GM12878 (cell line): ENCODE results near the gene PHYH.

Experiments
- CREB1 ChIP-seq: IDR thresholded peaks from 2 replicates; pipeline ENCODE4 v1.6.1; 2012; ENCODE audit warnings: low read depth, mild to moderate bottlenecking, inconsistent platforms
- EP300 ChIP-seq, 2 experiments: fragments of 150-350 bp in 1 of 2; IDR thresholded peaks; 2 replicates each; pipeline ENCODE4 v1.6.1; 2011 to 2012; ENCODE audit warnings: low read depth in 2 of 2, low read length in 2 of 2, borderline replicate concordance in 1 of 2, improper control_type of control experiment in 1 of 2, inconsistent platforms in 1 of 2; ENCODE audit not compliant: control insufficient read depth in 1 of 2
- NFYB ChIP-seq: IDR thresholded peaks from 2 replicates; pipeline ENCODE4 v1.6.1; 2011; ENCODE audit warnings: low read depth, mild to moderate bottlenecking, low read length, improper control_type of control experiment, moderate library complexity; ENCODE audit not compliant: insufficient read depth
- POLR2A ChIP-seq: IDR thresholded peaks from 2 replicates; pipeline ENCODE4 v1.6.1; 2011; ENCODE audit warnings: low read depth, mild to moderate bottlenecking, low read length
- TF ChIP-seq, protein P1 (sequence below): fragments of 450-650 bp; IDR thresholded peaks from 2 replicates; pipeline ENCODE4 v1.6.1; 2017; ENCODE audit warnings: low read depth, mild to moderate bottlenecking, moderate library complexity
- TF ChIP-seq, protein P2 (sequence below): fragments of 450-650 bp; formaldehyde crosslinking; IDR thresholded peaks from 2 replicates; pipeline ENCODE4 v1.4.0; 2020; ENCODE audit warnings: mild to moderate bottlenecking, moderate library complexity

DNA sequence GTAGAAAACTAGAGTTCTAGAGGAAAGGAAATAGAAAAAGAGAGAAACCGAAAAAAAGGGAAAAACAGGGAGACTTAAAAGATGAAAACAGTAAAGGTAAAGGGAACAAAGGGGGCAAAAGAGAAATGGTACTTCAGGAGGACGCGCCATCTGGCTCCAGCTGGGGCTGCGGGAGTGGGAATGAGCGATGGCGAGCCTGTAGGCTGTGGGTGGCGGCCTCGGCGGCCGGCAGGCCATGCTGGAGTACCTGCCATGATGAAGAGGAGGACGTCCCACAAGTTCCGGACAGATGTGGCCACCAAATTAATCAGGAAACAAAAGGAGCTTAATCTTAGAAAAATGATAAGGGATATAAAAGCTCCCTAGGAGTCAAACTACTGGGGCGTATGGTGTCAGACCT lies 21.7 kb upstream of the PHYH start:
- no peak for TF ChIP-seq CREB1
- no peak for TF ChIP-seq EP300 (IDR thresholded peaks at IDR 0.05; ENCODE audit: borderline replicate concordance in 1 of 2, control insufficient read depth in 1 of 2, low read depth in 2 of 2, low read length in 2 of 2)
- TF ChIP-seq POLR2A = no peak
- no peak for TF ChIP-seq NFYB
- TF ChIP-seq, protein P1, sequence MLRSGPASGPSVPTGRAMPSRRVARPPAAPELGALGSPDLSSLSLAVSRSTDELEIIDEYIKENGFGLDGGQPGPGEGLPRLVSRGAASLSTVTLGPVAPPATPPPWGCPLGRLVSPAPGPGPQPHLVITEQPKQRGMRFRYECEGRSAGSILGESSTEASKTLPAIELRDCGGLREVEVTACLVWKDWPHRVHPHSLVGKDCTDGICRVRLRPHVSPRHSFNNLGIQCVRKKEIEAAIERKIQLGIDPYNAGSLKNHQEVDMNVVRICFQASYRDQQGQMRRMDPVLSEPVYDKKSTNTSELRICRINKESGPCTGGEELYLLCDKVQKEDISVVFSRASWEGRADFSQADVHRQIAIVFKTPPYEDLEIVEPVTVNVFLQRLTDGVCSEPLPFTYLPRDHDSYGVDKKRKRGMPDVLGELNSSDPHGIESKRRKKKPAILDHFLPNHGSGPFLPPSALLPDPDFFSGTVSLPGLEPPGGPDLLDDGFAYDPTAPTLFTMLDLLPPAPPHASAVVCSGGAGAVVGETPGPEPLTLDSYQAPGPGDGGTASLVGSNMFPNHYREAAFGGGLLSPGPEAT = no peak
- TF ChIP-seq, protein P2, sequence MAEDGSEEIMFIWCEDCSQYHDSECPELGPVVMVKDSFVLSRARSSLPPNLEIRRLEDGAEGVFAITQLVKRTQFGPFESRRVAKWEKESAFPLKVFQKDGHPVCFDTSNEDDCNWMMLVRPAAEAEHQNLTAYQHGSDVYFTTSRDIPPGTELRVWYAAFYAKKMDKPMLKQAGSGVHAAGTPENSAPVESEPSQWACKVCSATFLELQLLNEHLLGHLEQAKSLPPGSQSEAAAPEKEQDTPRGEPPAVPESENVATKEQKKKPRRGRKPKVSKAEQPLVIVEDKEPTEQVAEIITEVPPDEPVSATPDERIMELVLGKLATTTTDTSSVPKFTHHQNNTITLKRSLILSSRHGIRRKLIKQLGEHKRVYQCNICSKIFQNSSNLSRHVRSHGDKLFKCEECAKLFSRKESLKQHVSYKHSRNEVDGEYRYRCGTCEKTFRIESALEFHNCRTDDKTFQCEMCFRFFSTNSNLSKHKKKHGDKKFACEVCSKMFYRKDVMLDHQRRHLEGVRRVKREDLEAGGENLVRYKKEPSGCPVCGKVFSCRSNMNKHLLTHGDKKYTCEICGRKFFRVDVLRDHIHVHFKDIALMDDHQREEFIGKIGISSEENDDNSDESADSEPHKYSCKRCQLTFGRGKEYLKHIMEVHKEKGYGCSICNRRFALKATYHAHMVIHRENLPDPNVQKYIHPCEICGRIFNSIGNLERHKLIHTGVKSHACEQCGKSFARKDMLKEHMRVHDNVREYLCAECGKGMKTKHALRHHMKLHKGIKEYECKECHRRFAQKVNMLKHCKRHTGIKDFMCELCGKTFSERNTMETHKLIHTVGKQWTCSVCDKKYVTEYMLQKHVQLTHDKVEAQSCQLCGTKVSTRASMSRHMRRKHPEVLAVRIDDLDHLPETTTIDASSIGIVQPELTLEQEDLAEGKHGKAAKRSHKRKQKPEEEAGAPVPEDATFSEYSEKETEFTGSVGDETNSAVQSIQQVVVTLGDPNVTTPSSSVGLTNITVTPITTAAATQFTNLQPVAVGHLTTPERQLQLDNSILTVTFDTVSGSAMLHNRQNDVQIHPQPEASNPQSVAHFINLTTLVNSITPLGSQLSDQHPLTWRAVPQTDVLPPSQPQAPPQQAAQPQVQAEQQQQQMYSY = no peak
